K562 treated with DMSO at 1 percent for 48 hours (cell line): ENCODE data around the gene TEX54. TPM values are rescaled to one million over a fixed set of nuclear protein-coding genes. Genes with fewer than 3 reads are reported as not detected.

ENCODE experiments used
- total RNA-seq: library from RNA; unstranded; fragments of 300-600 nt; gene quantifications from 2 replicates; pipeline ENCODE4 v1.2.3, GENCODE V29; 2022; ENCODE audit warnings: low replicate concordance; ENCODE audit errors: extremely low read depth

TEX54 gene
- not detected in 2 replicates for total RNA-seq

GRCh38 chr11:62832336-62833234 is at the start of gene TEX54:
TEX54 (minus strand) TSS chr11:62832841.

GRCh38 chr11:62880803-62881578 is 48.4 kb upstream of the TEX54 start, which contains the start of gene SLC3A2:
SLC3A2 (plus strand) TSS chr11:62880896; CDS start chr11:62881024, 128 bp downstream.

GRCh38 chr11:62839050-62839945 is 6.7 kb upstream of the TEX54 start, which contains the start of gene WDR74:
WDR74 (minus strand) TSS chr11:62839590; CDS start chr11:62839570, 20 bp downstream.

GRCh38 chr11:62831520-62832335 is 913 bp downstream of the TEX54 start, which contains the start of gene STX5:
STX5 (minus strand) TSS chr11:62832051; CDS start chr11:62831243, 808 bp downstream.

GRCh38 chr11:62805076-62805892 is 27.4 kb downstream of the TEX54 start, which contains the start of gene NXF1:
NXF1 (minus strand) TSS chr11:62805440; CDS start chr11:62805356, 84 bp downstream.

GRCh38 chr11:62791501-62792201 is 41.0 kb downstream of the TEX54 start, which contains the start of gene TMEM223:
TMEM223 (minus strand) TSS chr11:62792006; CDS start chr11:62791994, 12 bp downstream.

GRCh38 chr11:62787005-62787759 is 45.5 kb downstream of the TEX54 start, which contains the start of gene TMEM179B:
TMEM179B (plus strand) TSS chr11:62787402; CDS start chr11:62787432, 30 bp downstream.

Other genes with a start within 250 kb of the TEX54 start
- not detected in 2 replicates for gene TUT1, start 241.3 kb downstream of the TEX54 start, total RNA-seq
- not detected in 2 replicates for gene MTA2, start 231.0 kb downstream of the TEX54 start, total RNA-seq
- gene EML3, start 220.1 kb downstream of the TEX54 start, total RNA-seq: not detected in 2 replicates
- not detected in 2 replicates for gene ROM1, start 219.6 kb downstream of the TEX54 start, total RNA-seq
- not detected in 2 replicates for gene B3GAT3, start 210.9 kb downstream of the TEX54 start, total RNA-seq
- 252 TPM in 1 of 2 replicates, not detected in the other for gene GANAB, start 186.2 kb downstream of the TEX54 start, total RNA-seq
- gene INTS5, start 179.5 kb downstream of the TEX54 start, total RNA-seq: not detected in 2 replicates
- not detected in 2 replicates for gene C11orf98, start 167.6 kb downstream of the TEX54 start, total RNA-seq
- gene CSKMT, start 167.5 kb downstream of the TEX54 start, total RNA-seq: not detected in 2 replicates
- gene UQCC3, start 161.2 kb downstream of the TEX54 start, total RNA-seq: not detected in 2 replicates
- gene LBHD1, start 160.6 kb downstream of the TEX54 start, total RNA-seq: not detected in 2 replicates
- 582 TPM in 1 of 2 replicates, not detected in the other for gene UBXN1, start 153.8 kb downstream of the TEX54 start, total RNA-seq
- not detected in 2 replicates for gene LRRN4CL, start 143.3 kb downstream of the TEX54 start, total RNA-seq
- not detected in 2 replicates for gene BSCL2, start 125.4 kb downstream of the TEX54 start, total RNA-seq
- gene GNG3, start 125.2 kb downstream of the TEX54 start, total RNA-seq: not detected in 2 replicates
- not detected in 2 replicates for gene HNRNPUL2, start 105.4 kb downstream of the TEX54 start, total RNA-seq
- gene TTC9C, start 104.4 kb downstream of the TEX54 start, total RNA-seq: not detected in 2 replicates
- not detected in 2 replicates for gene ZBTB3, start 78.7 kb downstream of the TEX54 start, total RNA-seq
- not detected in 2 replicates for gene POLR2G, start 71.3 kb downstream of the TEX54 start, total RNA-seq
- not detected in 2 replicates for gene TAF6L, start 61.4 kb downstream of the TEX54 start, total RNA-seq
- not detected in 2 replicates for gene TMEM179B, start 45.4 kb downstream of the TEX54 start, total RNA-seq
- gene TMEM223, start 40.8 kb downstream of the TEX54 start, total RNA-seq: not detected in 2 replicates
- gene NXF1, start 27.4 kb downstream of the TEX54 start, total RNA-seq: not detected in 2 replicates
- 493 TPM in 1 of 2 replicates, not detected in the other for gene STX5, start 790 bp downstream of the TEX54 start, total RNA-seq
- not detected in 2 replicates for gene WDR74, start 6.7 kb upstream of the TEX54 start, total RNA-seq
- gene SLC3A2, start 48.1 kb upstream of the TEX54 start, total RNA-seq: 454 and 648 TPM in 2 replicates
- gene CHRM1, start 88.5 kb upstream of the TEX54 start, total RNA-seq: not detected in 2 replicates
- not detected in 2 replicates for gene SLC22A6, start 152.1 kb upstream of the TEX54 start, total RNA-seq
- gene SLC22A8, start 183.0 kb upstream of the TEX54 start, total RNA-seq: not detected in 2 replicates